GM21825 (cell line): Measurements from ENCODE around the gene MLLT10.

Experiments
- ATAC-seq: cut with Tn5 transposase; IDR thresholded peaks from one replicate; pipeline ENCODE4 v1.9.1; 2021; ENCODE audit warnings: mild to moderate bottlenecking, moderate library complexity; ENCODE audit not compliant: unreplicated experiment

Gene MLLT10

GRCh38 chr10:21724020-21724589 is 190.1 kb downstream of the MLLT10 start:
- ATAC-seq, result no peak

DNA sequence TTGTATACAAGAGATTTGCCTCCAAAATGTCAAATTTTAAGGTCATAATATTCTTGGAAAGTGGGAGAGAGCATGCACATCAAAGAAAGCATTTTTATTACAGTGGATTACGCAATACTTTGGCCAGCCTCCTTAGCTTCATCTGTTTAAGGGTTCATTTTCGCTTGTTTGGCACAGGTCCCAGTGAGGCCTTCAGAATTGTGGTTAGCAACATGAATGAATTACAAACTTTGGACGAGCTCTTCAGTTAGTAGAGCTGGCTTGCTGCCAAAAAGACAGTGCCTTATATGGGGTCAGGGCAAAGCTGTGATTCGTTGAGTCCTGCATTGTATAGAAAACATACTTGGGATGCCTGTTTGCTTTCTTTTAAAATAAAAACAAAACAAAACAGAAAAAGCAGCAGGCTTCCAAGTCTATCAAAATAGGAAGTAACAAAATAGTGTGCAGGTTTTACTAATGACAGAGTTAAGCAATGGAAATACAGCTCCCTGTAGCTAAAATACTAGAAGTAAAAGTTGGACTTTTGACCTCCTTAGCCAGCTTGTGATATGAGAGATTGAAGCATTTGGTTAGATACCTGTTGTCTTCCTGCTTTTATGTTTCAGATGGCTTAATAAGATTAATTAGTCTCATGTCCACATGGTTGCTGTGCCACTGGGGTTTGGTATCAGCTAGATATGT is 190.8 kb downstream of the MLLT10 start:
- ATAC-seq, result peak; percentile 72

DNA sequence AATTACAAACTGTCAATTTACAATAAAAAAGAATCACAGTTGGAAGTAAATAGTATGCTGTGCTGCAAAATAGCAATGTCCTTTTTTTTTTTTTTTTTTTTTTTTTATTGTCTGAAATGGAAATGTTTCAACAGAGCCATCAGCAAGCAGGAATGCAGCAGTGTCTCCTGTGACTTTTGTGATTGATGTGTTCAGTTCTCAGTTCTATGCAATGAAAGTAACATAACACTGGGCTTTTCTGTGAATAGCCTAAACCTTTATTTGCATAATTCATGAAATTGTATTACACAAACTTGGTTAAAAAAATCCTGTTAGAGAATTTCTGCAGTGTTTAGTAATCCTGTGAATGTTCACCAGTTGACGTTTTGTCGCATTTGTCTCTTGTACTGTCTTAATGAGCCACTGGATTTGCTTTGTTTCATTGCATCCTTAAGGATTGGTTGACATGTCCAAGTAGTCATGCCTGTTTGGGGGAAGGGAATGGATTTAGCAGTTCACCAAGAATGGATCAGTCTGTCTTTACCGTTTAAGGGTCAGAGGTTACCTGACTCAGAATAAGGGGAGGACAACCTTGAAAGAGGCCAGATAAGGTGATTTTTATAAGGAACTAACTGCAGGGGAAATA is 192.7 kb downstream of the MLLT10 start:
- no peak for ATAC-seq

- no peak for ATAC-seq
These were observed 193.6 kb downstream of the MLLT10 start for GRCh38 chr10:21727452-21728168.

DNA sequence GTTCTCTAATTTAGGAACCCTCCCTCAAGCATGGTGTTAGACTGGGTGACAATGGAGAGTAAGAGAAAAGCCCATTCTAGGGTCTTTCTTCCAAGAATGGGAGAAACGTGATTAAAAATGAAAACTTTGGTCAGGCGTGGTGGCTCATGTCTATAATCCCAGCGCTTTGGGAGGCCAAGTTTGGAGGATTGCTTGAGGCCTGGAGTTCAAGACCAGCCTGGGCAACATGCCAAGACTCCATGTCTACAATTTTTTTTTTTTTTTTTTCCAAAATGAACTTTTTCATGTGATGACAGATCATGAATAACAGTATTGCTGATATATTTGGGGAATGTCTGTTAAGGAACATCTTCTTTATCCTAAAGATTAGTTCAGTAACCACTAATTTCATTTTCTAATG is 194.6 kb downstream of the MLLT10 start:
- no peak for ATAC-seq

GRCh38 chr10:21732067-21732772 is 198.2 kb downstream of the MLLT10 start:
- peak; percentile 91 for ATAC-seq

DNA sequence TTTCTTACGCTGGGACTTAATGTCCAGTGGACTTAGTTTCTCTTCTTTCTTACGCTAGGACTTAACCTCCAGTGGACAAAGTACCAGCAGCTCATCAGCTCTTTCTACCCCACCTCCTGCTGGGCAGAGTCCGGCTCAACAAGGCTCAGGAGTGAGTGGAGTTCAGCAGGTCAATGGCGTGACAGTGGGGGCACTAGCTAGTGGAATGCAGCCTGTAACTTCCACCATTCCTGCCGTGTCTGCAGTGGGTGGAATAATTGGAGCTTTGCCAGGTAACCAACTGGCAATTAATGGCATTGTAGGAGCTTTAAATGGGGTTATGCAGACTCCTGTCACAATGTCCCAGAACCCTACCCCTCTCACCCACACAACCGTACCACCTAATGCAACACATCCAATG is 199.7 kb downstream of the MLLT10 start:
- no peak for ATAC-seq

DNA sequence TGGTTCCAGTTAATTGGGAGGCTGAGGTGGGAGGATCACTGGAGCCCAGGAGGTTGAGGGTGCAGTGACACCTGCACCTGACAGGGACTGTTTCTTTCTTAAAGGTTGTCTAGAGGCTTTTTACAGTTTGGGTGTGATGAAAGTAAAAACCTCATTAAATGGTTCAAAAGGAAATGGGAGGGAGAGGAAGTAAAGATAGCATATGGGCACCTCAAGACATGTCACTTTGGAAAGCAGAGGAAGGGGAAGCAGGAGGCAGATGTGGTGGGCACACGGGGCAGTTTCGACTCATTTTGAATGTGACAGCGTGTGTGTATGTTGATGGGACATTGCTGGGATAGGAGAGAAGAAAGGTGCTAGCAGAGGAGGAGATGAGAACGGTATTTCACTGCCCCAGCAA is 203.1 kb downstream of the MLLT10 start:
- no peak for ATAC-seq

GRCh38 chr10:21740989-21741388 is 207.0 kb downstream of the MLLT10 start:
- ATAC-seq, result no peak

GRCh38 chr10:21742740-21743412 is 208.8 kb downstream of the MLLT10 start:
- no peak for ATAC-seq

DNA sequence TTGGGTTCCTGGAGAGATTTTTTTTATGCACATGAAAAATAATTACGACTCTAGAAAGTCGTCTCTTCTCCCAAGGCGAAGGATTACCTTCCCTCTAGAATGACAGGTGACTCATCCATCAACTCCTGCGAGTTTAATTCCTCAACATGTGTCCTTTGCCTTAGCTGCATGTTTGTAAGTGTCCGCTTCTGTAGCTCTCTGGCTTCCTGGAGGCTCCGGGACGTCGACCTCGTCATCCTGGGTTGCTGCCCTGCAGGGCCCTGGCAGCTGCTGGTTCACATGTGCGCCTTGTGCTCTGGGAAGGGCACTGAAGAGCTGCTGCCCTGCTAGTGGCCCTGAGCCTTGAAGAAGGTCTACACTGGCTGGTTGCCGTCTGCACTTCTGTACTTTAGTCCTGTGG is 210.2 kb downstream of the MLLT10 start:
- ATAC-seq, result no peak

GRCh38 chr10:21746118-21746517 is 212.1 kb downstream of the MLLT10 start:
- ATAC-seq, result no peak

DNA sequence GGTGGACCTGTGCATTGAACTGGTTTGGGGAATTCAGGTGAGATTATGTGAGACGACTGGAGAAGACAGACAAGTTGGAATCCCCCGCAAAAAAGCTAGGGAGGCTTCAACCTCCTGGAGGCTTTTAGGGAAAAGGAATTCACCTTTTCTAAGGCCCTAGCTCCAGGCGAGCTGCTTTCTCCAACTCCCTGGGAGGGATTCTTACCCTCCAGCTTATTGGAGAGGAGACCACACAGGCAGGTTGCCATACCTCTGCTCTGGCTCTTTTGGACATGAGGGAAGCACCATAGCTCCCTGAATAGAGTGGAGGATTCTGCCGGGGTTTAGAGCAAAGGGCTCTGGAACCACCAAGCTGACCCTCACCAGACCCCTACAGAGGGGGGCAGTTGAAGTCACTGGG is 213.8 kb downstream of the MLLT10 start:
- no peak for ATAC-seq

- ATAC-seq, result no peak
These were observed 215.8 kb downstream of the MLLT10 start for GRCh38 chr10:21749788-21750187.

GRCh38 chr10:21750424-21750823 is 216.4 kb downstream of the MLLT10 start:
- ATAC-seq, result no peak

- no peak for ATAC-seq
These were observed 217.6 kb downstream of the MLLT10 start for GRCh38 chr10:21751341-21752310.

DNA sequence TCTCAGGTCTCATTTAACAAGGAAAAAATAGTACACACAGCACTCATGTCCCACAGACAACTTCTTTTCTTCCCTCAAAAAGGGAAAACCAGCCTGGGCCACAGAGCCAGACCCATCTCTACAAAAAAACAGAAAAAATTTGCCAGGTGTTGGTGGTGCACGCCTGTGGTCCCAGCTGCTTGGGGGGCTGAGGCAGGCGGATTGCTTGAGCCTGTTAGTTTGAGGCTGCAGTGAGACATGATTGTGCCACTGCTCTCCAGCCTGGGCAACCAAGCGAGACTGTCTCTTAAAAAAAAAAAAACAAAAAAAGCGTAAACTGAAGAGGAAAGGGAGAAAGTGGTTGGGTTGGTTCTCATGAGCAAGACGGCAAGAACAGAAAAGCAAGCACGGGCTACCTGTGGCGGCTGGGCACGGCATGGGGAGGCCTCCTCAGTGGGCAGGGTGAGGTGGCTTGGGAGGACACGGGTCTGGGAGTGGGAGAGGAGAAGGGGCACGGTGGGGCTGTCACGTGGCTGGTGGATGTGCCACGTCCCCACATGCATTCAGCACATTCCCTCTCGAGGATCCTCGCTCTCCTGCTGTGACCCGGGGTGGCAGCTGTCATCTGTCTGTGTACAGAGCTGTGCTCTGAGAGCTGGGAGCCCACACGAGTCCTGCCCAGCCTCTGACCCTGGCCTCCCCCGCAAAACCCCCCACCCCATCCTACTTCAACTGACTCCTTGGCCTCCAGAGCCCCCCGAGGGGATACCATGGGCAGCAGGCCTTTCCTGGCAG is 219.7 kb downstream of the MLLT10 start:
- no peak for ATAC-seq

DNA sequence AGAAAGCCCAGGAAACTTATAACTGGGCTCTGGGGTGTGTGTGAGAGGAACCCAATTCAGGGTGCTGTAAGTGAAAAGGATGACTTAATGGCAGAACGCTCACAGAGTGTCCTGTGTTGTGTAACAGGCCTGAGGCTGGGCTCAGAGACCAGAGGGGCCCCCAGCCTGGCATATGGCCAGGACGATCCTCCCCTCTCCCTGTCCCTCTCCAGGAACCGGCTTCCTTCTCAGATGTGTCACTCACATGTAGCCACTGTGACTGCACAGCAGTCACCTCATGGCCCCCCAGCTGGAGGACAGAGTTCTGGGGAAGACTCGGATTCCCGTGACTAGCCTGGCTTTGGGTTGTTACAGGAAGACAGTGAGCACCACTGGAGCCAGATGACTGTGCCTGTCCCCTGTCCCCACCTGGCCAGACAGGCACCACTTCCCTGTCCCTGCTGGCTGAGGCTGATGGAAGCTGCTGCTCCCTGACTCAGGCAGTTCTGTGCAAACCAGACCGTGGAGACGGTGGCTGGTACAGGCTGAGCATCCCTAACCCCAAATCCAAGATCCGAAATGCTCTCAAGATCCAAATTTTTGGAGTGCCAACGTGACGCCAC is 220.5 kb downstream of the MLLT10 start:
- ATAC-seq, result no peak
